ENCODE data around the gene ANTXR2.

DNA sequence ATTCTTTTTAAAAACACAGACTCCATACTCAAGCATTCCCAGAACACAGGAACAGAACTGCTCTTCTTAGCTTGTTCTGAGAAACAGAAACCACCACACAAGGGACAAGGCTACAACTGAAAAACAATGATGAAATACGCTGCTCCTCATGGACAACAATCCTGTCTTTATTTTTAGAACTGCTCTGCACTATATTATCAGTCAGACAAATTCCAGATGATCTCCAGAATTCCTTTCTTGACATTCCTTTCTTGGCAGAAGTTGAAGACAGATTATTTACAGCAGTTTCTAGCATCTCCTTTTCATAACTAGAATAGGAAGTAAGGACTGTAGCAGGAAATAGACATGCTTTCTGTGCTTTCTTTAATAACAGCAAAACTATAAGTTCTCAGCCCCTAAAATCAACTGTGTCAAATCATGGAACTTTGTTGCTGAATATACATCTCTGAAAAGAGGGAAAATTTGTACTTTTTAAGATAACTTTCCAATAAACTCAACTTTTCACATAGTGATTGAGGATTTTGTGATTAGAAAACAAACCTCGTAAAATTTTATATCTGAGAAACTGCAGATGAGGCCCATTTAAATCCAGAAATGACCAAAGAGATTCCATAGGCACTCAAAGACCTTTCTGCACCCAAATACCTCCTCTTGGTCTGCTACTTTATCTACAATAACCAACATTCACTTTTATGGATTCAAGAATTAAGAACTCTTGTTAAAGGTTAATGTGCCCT is 35.9 kb downstream of the ANTXR2 start:
- TF ChIP-seq, protein P1, sequence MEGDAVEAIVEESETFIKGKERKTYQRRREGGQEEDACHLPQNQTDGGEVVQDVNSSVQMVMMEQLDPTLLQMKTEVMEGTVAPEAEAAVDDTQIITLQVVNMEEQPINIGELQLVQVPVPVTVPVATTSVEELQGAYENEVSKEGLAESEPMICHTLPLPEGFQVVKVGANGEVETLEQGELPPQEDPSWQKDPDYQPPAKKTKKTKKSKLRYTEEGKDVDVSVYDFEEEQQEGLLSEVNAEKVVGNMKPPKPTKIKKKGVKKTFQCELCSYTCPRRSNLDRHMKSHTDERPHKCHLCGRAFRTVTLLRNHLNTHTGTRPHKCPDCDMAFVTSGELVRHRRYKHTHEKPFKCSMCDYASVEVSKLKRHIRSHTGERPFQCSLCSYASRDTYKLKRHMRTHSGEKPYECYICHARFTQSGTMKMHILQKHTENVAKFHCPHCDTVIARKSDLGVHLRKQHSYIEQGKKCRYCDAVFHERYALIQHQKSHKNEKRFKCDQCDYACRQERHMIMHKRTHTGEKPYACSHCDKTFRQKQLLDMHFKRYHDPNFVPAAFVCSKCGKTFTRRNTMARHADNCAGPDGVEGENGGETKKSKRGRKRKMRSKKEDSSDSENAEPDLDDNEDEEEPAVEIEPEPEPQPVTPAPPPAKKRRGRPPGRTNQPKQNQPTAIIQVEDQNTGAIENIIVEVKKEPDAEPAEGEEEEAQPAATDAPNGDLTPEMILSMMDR (conservative IDR thresholded peaks at IDR 0.05; ENCODE audit: low read length), result no peak
- no peak for TF ChIP-seq EZH2phosphoT487 (IDR thresholded peaks at IDR 0.05; ENCODE audit: borderline replicate concordance, low read depth, low read length)
